Right renal pelvis (tissue), 4 donors: ENCODE results near the gene BARX1. TPM values are rescaled to one million over a fixed set of nuclear protein-coding genes. Genes with fewer than 3 reads are reported as not detected.
"Not testable (repeated sequence)": the region's sequence is repeated elsewhere in the genome, so short reads cannot be mapped to it uniquely, and the experiment has no call there.

ENCODE experiments used
- DNase-seq, 4 donors: peaks; one replicate each; pipeline ENCODE4 v3.0.0-alpha.2; 2013; ENCODE audit warnings: low read depth in 4 of 4, low spot score in 3 of 4, missing footprints in 1 of 4
- polyA plus RNA-seq, 4 donors: library from polyadenylated mRNA; unstranded; fragments of 120-200 nt; gene quantifications; one replicate each; pipeline ENCODE4 v1.2.1, GENCODE V29; 2013; ENCODE audit not compliant: insufficient read length in 4 of 4

Gene BARX1
- polyA plus RNA-seq, 4 donors: 0.15 to 0.40 (median 0.35) TPM

- no peak for DNase-seq
These were observed 12.1 kb upstream of the BARX1 start for GRCh38 chr9:93967020-93967803.

GRCh38 chr9:93965830-93966577 lies 10.8 kb upstream of the BARX1 start:
- DNase-seq: no peak

GRCh38 chr9:93964685-93965084 lies 9.5 kb upstream of the BARX1 start:
- no peak for DNase-seq

GRCh38 chr9:93963969-93964368 lies 8.8 kb upstream of the BARX1 start:
- no peak for DNase-seq

GRCh38 chr9:93963489-93963888 lies 8.3 kb upstream of the BARX1 start:
- DNase-seq: not testable (repeated sequence)

- DNase-seq: peak in 3 of 4 donors; percentile 83 to 84 (median 84)
These were observed 7.6 kb upstream of the BARX1 start for GRCh38 chr9:93962561-93963440.

- no peak for DNase-seq
These were observed 6.9 kb upstream of the BARX1 start for GRCh38 chr9:93962017-93962416.

- no peak for DNase-seq
These were observed 6.1 kb upstream of the BARX1 start for GRCh38 chr9:93960971-93961841.

- no peak for DNase-seq
These were observed 5.2 kb upstream of the BARX1 start for GRCh38 chr9:93960221-93960970.

GRCh38 chr9:93959739-93960154 lies 4.6 kb upstream of the BARX1 start:
- DNase-seq: no peak

GRCh38 chr9:93958819-93959682 lies 3.9 kb upstream of the BARX1 start:
- no peak for DNase-seq

GRCh38 chr9:93958121-93958818 lies 3.1 kb upstream of the BARX1 start:
- DNase-seq: no peak

- DNase-seq: no peak
These were observed 1.0 kb upstream of the BARX1 start for GRCh38 chr9:93955981-93956784.

- no peak for DNase-seq
These were observed 607 bp downstream of the BARX1 start for GRCh38 chr9:93954434-93955061.

- no peak for DNase-seq
These were observed 1.4 kb downstream of the BARX1 start for GRCh38 chr9:93953496-93954433.
